HCT116 (cell line): ENCODE data around the gene GOLGA6L7. TPM values are rescaled to one million over a fixed set of nuclear protein-coding genes. Genes with fewer than 3 reads are reported as not detected.
"Not testable (repeated sequence)": the region's sequence is repeated elsewhere in the genome, so short reads cannot be mapped to it uniquely, and the experiment has no call there.

Source experiments
- ATAC-seq: fragments of 200-7000 bp; cut with Tn5 transposase; 2 replicates; pipeline ENCODE4 v1.9.1; 2020; ENCODE audit warnings: mild to moderate bottlenecking, moderate library complexity
- BruUV-seq: library from RNA; stranded (reverse); fragments of 400-500 nt; replicated peaks from 2 replicates; lab custom pipeline; 2021; lab: Mats Ljungman, UMichigan
- CTCF ChIA-PET: fragments of 300-600 bp; sonication (Branson Sonifier 250); formaldehyde crosslinking; loops from one replicate; lab custom pipeline; 2021; ENCODE audit warnings: antibody characterized with exemption; lab: Charles Lee
- POLR2A ChIA-PET: fragments of 300-600, 350-600 bp; sonication (Branson Sonifier 250); formaldehyde crosslinking; loops from one replicate; lab custom pipeline; 2021; ENCODE audit warnings: antibody characterized with exemption; lab: Charles Lee
- RAD21 ChIA-PET, 2 experiments: fragments of 300-600 bp; sonication (Branson Sonifier 250); formaldehyde crosslinking; loops; one replicate each; lab custom pipeline; 2023; ENCODE audit warnings: low total read pairs in 2 of 2; ENCODE audit not compliant: uncharacterized antibody in 2 of 2, unreplicated experiment in 2 of 2, low non-redundant PET in 1 of 2; lab: Charles Lee
- DNase-seq: peaks from one replicate; pipeline ENCODE4 v3.0.0-alpha.2; 2010; ENCODE audit warnings: low read depth, low spot score
- H2AFZ ChIP-seq: fragments of 200-600 bp; shearing (Covaris generic), sonication (generic); 2 replicates; pipeline ENCODE4 v1.6.1; 2017; ENCODE audit warnings: low read depth, mixed run types, mixed read lengths, antibody characterized with exemption, low read length; ENCODE audit not compliant: poor library complexity, severe bottlenecking
- H3K27ac ChIP-seq: 2 replicates; pipeline ENCODE4 v1.5.1; 2012; ENCODE audit warnings: low read depth, low read length
- H3K27me3 ChIP-seq: fragments of 200-600 bp; sonication (generic); 2 replicates; pipeline ENCODE4 v1.6.1; 2016; ENCODE audit warnings: mixed run types, low read length, mixed read lengths; ENCODE audit not compliant: insufficient read depth
- H3K36me3 ChIP-seq, 2 experiments: fragments of 200-500 bp in 1 of 2; fragments of 200-600 bp in 1 of 2; sonication (Bioruptor generic) in 1 of 2; sonication (generic) in 1 of 2; 2 replicates each; pipeline versions ENCODE4 v1.5.1 to v1.6.1; 2014 to 2016; ENCODE audit warnings: low read length in 2 of 2, inconsistent platforms in 1 of 2, mixed read lengths in 1 of 2, mixed run types in 1 of 2; ENCODE audit not compliant: insufficient read depth in 2 of 2, control insufficient read depth in 1 of 2
- H3K4me1 ChIP-seq, 2 experiments: fragments of 200-600 bp in 1 of 2; sonication (generic) in 1 of 2; 2 replicates each; pipeline versions ENCODE4 v1.5.1 to v1.6.1; 2012 to 2017; ENCODE audit warnings: low read length in 2 of 2, inconsistent platforms in 1 of 2, mild to moderate bottlenecking in 1 of 2, mixed read lengths in 1 of 2, mixed run types in 1 of 2, moderate library complexity in 1 of 2; ENCODE audit not compliant: insufficient read depth in 2 of 2, control insufficient read depth in 1 of 2
- H3K4me2 ChIP-seq: fragments of 200-600 bp; sonication (generic); 2 replicates; pipeline ENCODE4 v1.6.1; 2017; ENCODE audit warnings: mixed run types, low read length, mixed read lengths
- H3K4me3 ChIP-seq, 2 experiments: fragments of 200-600 bp in 1 of 2; sonication (generic) in 1 of 2; replicated peaks in 1 of 2; 2 replicates each; pipeline ENCODE4 v1.5.1; 2011 to 2016; ENCODE audit warnings: low read length in 2 of 2, control low read depth in 1 of 2, low read depth in 1 of 2, mild to moderate bottlenecking in 1 of 2, mixed read lengths in 1 of 2, mixed run types in 1 of 2
- H3K79me2 ChIP-seq: fragments of 200-600 bp; sonication (generic); 2 replicates; pipeline ENCODE4 v1.6.1; 2017; ENCODE audit warnings: mild to moderate bottlenecking, mixed run types, low read length, moderate library complexity, mixed read lengths; ENCODE audit not compliant: insufficient read depth
- H3K9ac ChIP-seq: fragments of 200-600 bp; sonication (generic); 2 replicates; pipeline ENCODE4 v1.6.1; 2016; ENCODE audit warnings: low read length, mixed read lengths
- H3K9me2 ChIP-seq: fragments of 200-600 bp; sonication (generic), shearing (Covaris generic); 2 replicates; pipeline ENCODE4 v1.6.1; 2017; ENCODE audit warnings: mixed run types, mild to moderate bottlenecking, moderate library complexity; ENCODE audit not compliant: insufficient read depth
- H3K9me3 ChIP-seq, 2 experiments: fragments of 200-500 bp in 1 of 2; fragments of 200-600 bp in 1 of 2; sonication (Bioruptor generic) in 1 of 2; sonication (generic) in 1 of 2; 2 replicates each; pipeline ENCODE4 v1.6.1; 2014 to 2017; ENCODE audit warnings: low read length in 2 of 2, mixed read lengths in 2 of 2, inconsistent platforms in 1 of 2, low read depth in 1 of 2, mild to moderate bottlenecking in 1 of 2, mixed run types in 1 of 2, moderate library complexity in 1 of 2; ENCODE audit not compliant: control insufficient read depth in 1 of 2, insufficient read depth in 1 of 2
- H4K20me1 ChIP-seq: fragments of 200-600 bp; sonication (generic), shearing (Covaris generic); 2 replicates; pipeline ENCODE4 v1.6.1; 2017; ENCODE audit warnings: mixed run types, mild to moderate bottlenecking, moderate library complexity; ENCODE audit not compliant: insufficient read depth
- intact Hi-C: fragments of 100-400 bp; cut with micrococcal nuclease; formaldehyde crosslinking; loops from 2 replicates; pipeline ENCODE4 v1.10.0; 2022
- total RNA-seq: library from RNA; stranded (reverse); gene quantifications from one replicate; pipeline ENCODE4 v1.2.1, GENCODE V29; 2021; ENCODE audit not compliant: unreplicated experiment

The GOLGA6L7 gene
- total RNA-seq, 1 experiment from 2014 or later, result not detected

- H3K9me3 ChIP-seq, H3K9ac ChIP-seq, H3K4me1 ChIP-seq, POLR2A ChIA-PET, H3K9me2 ChIP-seq, H3K79me2 ChIP-seq, DNase-seq, H3K27me3 ChIP-seq, H2AFZ ChIP-seq, intact Hi-C loops, ATAC-seq, H3K4me2 ChIP-seq, RAD21 ChIA-PET, H3K27ac ChIP-seq, BruUV-seq, H3K36me3 ChIP-seq, CTCF ChIA-PET, H4K20me1 ChIP-seq, H3K4me3 ChIP-seq: not testable (repeated sequence)
Measured at GRCh38 chr15:28810444-28810843, 38.0 kb downstream of the GOLGA6L7 start.

GRCh38 chr15:28808136-28808535, 40.3 kb downstream of the GOLGA6L7 start:
- H3K4me1 ChIP-seq, BruUV-seq, DNase-seq, ATAC-seq, intact Hi-C loops, H3K27me3 ChIP-seq, H3K9me2 ChIP-seq, H4K20me1 ChIP-seq, H3K4me2 ChIP-seq, POLR2A ChIA-PET, H3K4me3 ChIP-seq, H3K27ac ChIP-seq, H3K79me2 ChIP-seq, CTCF ChIA-PET, H3K36me3 ChIP-seq, RAD21 ChIA-PET, H3K9me3 ChIP-seq, H2AFZ ChIP-seq, H3K9ac ChIP-seq: not testable (repeated sequence)

GRCh38 chr15:28800366-28800765, 48.1 kb downstream of the GOLGA6L7 start:
- BruUV-seq, H3K79me2 ChIP-seq, H2AFZ ChIP-seq, H3K27me3 ChIP-seq, H4K20me1 ChIP-seq, H3K36me3 ChIP-seq, H3K9me2 ChIP-seq, H3K27ac ChIP-seq, CTCF ChIA-PET, RAD21 ChIA-PET, H3K9me3 ChIP-seq, H3K4me2 ChIP-seq, intact Hi-C loops, DNase-seq, ATAC-seq, H3K4me1 ChIP-seq, H3K9ac ChIP-seq, POLR2A ChIA-PET, H3K4me3 ChIP-seq: not testable (repeated sequence)

- POLR2A ChIA-PET, intact Hi-C loops: not testable (repeated sequence)
Measured at GRCh38 chr15:28798234-28798633, 50.2 kb downstream of the GOLGA6L7 start.

More at GRCh38 chr15:28798234-28798633, 50.2 kb downstream of the GOLGA6L7 start:
- H3K36me3 ChIP-seq, H4K20me1 ChIP-seq, ATAC-seq, H2AFZ ChIP-seq, RAD21 ChIA-PET, DNase-seq, H3K27ac ChIP-seq, H3K9ac ChIP-seq, BruUV-seq, H3K27me3 ChIP-seq, CTCF ChIA-PET, H3K4me2 ChIP-seq, H3K9me3 ChIP-seq, H3K4me1 ChIP-seq, H3K4me3 ChIP-seq, H3K9me2 ChIP-seq, H3K79me2 ChIP-seq: not testable (repeated sequence)
